Prostate gland (tissue), 2 donors: ENCODE measurements around the gene NRDC.
"Not testable (repeated sequence)": the region's sequence is repeated elsewhere in the genome, so short reads cannot be mapped to it uniquely, and the experiment has no call there.

Source experiments
- CTCF ChIP-seq, 4 experiments: fragments of 200-600 bp in 2 of 4; fragments of 450-650 bp in 2 of 4; sonication (generic) in 2 of 4; IDR thresholded peaks; 1 replicate in 3 of 4; 2 replicates in 1 of 4; pipeline ENCODE4 v1.5.1; 2016 to 2019; ENCODE audit warnings: antibody characterized with exemption in 4 of 4, mild to moderate bottlenecking in 2 of 4, moderate library complexity in 2 of 4
- POLR2A ChIP-seq: fragments of 450-650 bp; IDR thresholded peaks from one replicate; pipeline ENCODE4 v1.6.1; 2016; ENCODE audit warnings: antibody characterized with exemption, mild to moderate bottlenecking
- POLR2AphosphoS5 ChIP-seq: sonication (generic); formaldehyde crosslinking; IDR thresholded peaks from one replicate; pipeline ENCODE4 v1.6.1; 2017; ENCODE audit warnings: antibody characterized with exemption

GRCh38 chr1:51894748-51895147 is 16.2 kb upstream of the NRDC start:
- TF ChIP-seq CTCF (IDR thresholded peaks at IDR 0.05); POLR2AphosphoS5; POLR2A: not testable (repeated sequence)
